HG03354 (cell line): ENCODE data around the gene BPIFB3.
"Not testable (repeated sequence)": the region's sequence is repeated elsewhere in the genome, so short reads cannot be mapped to it uniquely, and the experiment has no call there.

Source experiments
- ATAC-seq: cut with Tn5 transposase; IDR thresholded peaks from one replicate; pipeline ENCODE4 v1.9.1; 2021; ENCODE audit warnings: mild to moderate bottlenecking; ENCODE audit not compliant: unreplicated experiment, poor library complexity, severe bottlenecking

BPIFB3 gene

GRCh38 chr20:33108661-33109060 lies 55.0 kb downstream of the BPIFB3 start:
- no peak for ATAC-seq

GRCh38 chr20:33110147-33110825 lies 56.6 kb downstream of the BPIFB3 start:
- no peak for ATAC-seq

GRCh38 chr20:33111306-33111705 lies 57.6 kb downstream of the BPIFB3 start:
- no peak for ATAC-seq

GRCh38 chr20:33112547-33113386 lies 59.1 kb downstream of the BPIFB3 start:
- ATAC-seq, result no peak

GRCh38 chr20:33113387-33113908 lies 59.7 kb downstream of the BPIFB3 start:
- no peak for ATAC-seq

GRCh38 chr20:33115501-33115900 lies 61.8 kb downstream of the BPIFB3 start:
- not testable (repeated sequence) for ATAC-seq

GRCh38 chr20:33119725-33120720 lies 66.3 kb downstream of the BPIFB3 start:
- no peak for ATAC-seq

- ATAC-seq, result no peak
Observed at GRCh38 chr20:33120934-33121333, 67.2 kb downstream of the BPIFB3 start.

GRCh38 chr20:33122297-33122696 lies 68.6 kb downstream of the BPIFB3 start:
- not testable (repeated sequence) for ATAC-seq
